Stimulated activated CD8-positive, alpha-beta memory T cell treated with anti-CD3 and anti-CD28 coated beads, Interleukin-7, amount 100 ng/mL, for 4 hours (primary cell): Measurements from ENCODE around the gene KRTAP19-7.

Source experiments
- DNase-seq, 2 donors: peaks; one replicate each; pipeline ENCODE4 v3.0.0-alpha.2; 2020; ENCODE audit warnings: low read depth in 2 of 2

Gene KRTAP19-7

GRCh38 chr21:30561264-30561895, at the start of gene KRTAP19-7:
KRTAP19-7 (minus strand) TSS chr21:30561314; CDS start chr21:30561289, 25 bp downstream.
- no peak for DNase-seq

DNA sequence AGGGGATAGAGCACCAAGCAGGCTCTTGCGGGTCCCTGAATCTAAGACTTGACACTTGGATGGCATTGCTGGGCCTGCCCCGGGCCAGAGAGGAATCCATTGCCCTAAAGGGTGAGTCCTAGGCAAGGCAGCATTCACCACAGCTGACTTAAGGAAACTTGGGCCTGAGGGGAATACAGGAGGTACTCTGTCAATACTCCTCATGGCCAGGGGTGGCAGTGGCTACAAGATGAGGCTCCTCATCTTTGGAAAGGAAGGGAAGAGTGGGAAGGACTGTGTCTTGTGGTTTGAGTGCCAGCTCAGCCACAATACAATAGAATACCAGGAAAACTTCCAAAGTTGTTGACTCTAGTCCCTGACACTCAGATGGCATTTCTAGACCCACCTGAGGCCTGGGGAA, 44.9 kb upstream of the KRTAP19-7 start:
- no peak for DNase-seq

DNA sequence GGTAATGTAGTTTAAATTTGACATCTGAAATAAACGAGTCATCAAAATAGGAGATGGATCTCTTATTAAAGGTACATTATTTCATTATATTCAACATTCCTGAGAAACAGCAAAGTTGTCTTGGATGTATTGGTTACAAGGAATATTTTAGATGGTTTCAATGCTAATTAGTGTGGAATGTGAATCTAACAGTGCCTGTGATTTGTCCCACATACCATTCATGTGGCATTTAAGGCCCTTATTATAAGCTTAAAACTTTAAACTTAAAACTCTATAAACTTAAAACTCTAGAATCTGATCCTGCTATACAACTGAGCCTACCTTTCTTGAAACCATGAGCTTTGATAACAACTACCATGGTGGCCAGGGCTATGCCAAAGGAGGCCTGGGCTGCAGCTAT, 39.7 kb upstream of the KRTAP19-7 start, which contains the start of gene KRTAP22-1:
Gene KRTAP22-1 (plus strand): TSS at position 301 of the 400 bp plus-strand sequence.
- DNase-seq = no peak

DNA sequence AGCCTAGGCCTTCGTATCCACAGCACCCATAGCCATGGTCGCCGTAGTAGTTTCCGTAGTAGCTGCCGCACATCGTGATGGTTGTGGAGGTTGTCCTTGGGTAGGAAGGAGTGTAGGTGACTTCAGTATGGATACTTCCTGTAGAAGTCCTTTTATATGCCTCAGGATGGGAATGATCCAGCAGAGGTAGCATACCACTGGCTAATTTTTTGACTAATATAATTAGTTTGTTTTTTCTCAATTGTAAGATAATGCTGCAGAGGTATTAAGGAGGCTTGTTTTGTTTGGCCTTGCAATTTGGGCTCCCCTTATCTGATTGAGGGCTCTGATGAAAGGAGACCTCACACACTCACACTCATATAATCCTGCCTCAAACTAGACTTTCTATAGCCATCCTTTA, 37.7 kb upstream of the KRTAP19-7 start, which contains the start of gene KRTAP6-2:
Gene KRTAP6-2 (minus strand): TSS at position 101 of the 400 bp plus-strand sequence. CDS start 28 bp downstream, at position 73.
- no peak for DNase-seq

GRCh38 chr21:30592140-30592539, 31.0 kb upstream of the KRTAP19-7 start, which contains the start of gene KRTAP6-3:
KRTAP6-3 (plus strand) TSS chr21:30592440; CDS start chr21:30592446, 6 bp downstream.
- DNase-seq = no peak

DNA sequence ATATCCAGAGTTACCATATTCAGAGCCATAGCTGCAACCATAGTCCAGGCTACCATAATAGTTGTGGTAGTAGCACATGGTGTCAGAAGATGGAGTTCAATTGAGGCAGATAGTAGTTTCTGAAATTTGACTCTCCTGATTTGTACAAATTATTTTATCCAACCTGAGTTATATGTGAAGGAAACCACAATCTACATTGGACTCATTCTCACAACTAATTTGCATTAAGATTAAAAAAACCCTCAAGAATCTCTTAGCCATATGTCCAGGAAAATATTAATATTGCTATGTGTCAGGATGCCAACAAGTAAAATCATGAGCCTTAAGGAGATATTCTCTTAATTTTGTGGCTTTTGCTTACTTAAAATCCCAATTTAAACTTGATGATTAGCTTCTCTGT, 29.2 kb upstream of the KRTAP19-7 start, which contains the start of gene KRTAP22-2:
Gene KRTAP22-2 (minus strand): TSS at position 101 of the 400 bp plus-strand sequence.
- no peak for DNase-seq

GRCh38 chr21:30582870-30583269, 21.8 kb upstream of the KRTAP19-7 start:
- DNase-seq = no peak

GRCh38 chr21:30580132-30580531, 19.0 kb upstream of the KRTAP19-7 start:
- no peak for DNase-seq

DNA sequence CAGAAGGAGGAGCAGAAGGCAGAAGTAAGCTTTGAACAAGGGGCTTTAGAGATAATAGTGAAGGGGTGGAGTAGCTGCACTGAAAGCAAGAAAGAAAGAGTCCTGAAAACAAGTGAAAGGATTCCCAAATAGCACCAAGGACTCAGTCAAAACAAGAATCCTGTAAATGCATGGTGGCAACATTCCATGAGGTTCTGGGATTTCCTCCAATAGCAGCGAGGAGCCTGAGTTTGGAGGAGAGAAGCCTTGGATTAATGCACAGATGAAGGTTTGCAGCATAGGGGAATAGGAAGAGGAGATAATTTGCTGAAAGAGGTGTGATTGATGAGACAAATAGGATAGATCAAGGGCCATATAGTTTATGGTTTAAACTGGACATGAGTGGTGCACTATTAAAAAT, 18.2 kb upstream of the KRTAP19-7 start:
- DNase-seq = no peak

DNA sequence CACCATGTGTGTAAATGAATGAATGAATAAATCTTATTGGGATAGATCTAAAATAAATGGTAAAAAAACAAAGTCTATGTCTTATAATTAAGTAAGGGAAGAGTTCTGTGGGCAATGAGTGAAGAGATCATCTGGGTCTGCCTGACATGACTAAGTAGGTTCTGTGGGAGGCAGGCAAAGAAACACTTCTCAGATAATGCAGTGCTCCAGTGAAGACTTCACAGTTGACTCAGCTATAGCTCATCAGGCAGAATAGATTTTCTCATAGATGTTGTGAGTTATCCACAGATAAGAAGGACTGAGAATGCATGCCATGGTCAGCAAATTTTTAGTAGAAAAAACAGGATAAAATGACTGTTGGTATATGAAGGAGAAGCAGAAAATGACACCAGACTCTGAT, 16.7 kb upstream of the KRTAP19-7 start:
- no peak for DNase-seq

DNA sequence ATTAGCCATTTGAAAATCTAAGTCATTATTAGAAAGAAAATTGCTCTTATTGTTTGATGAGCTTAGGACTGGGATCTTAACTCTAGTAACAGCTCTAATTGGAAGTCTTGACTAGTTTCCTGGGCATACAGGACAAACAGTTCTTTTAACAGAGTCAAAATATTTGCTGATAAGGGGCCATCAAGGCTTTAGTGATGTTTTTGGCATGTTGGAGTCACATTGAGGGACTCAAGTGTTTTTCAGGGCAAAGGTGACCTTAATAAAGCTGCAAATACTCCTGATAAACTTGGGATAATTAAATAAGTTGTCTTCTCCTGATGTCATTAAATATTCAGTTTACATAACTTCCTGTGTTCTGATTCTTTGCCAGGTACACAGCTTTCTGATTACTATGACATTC, 6.5 kb upstream of the KRTAP19-7 start:
- DNase-seq = no peak

DNA sequence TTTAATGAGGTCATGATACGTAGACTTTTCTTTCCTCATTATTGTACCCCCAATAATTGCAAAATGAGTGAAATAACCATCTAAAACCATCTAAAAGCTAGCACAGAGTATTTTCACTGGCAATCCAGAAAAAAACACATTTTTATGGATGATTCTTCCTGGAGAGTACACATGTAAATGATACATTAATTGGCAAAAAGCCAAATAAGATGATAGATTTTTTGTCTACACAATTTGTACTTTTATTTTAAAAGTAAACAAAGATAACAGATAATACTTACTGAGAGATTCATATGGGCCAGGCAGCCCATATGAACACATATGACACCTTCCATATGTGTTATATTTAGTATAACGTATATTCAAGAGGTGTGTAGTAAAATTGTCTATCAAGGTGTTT, 2.5 kb upstream of the KRTAP19-7 start:
- DNase-seq = no peak

DNA sequence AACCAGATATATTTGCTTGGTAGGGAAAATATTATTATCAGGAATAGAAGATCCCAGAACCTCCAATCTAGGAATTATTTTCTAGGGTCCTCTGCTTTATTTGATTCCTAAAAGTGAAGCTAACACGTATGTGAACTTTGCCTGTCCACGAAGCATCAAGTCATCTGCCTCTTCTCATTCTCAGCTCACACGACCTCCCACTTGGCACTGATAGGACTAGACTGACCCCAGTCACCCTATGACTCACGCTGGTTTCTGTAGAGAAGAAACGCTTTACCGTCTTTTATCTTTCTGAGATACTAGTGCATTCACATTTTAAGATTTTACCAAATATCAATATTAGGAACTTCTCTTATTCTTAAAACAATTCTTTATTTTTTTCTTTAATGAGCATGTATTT, 2.0 kb upstream of the KRTAP19-7 start:
- DNase-seq = no peak

GRCh38 chr21:30561957-30562356, 843 bp upstream of the KRTAP19-7 start:
- no peak for DNase-seq

- no peak for DNase-seq
Measured at GRCh38 chr21:30555095-30555494, 6.0 kb downstream of the KRTAP19-7 start.

GRCh38 chr21:30552782-30553181, 8.3 kb downstream of the KRTAP19-7 start:
- no peak for DNase-seq

- DNase-seq = no peak
Measured at GRCh38 chr21:30541764-30542163, 19.4 kb downstream of the KRTAP19-7 start, which contains the start of gene KRTAP19-6. KRTAP19-6 (minus strand) TSS chr21:30541864; CDS start chr21:30541833, 31 bp downstream.

DNA sequence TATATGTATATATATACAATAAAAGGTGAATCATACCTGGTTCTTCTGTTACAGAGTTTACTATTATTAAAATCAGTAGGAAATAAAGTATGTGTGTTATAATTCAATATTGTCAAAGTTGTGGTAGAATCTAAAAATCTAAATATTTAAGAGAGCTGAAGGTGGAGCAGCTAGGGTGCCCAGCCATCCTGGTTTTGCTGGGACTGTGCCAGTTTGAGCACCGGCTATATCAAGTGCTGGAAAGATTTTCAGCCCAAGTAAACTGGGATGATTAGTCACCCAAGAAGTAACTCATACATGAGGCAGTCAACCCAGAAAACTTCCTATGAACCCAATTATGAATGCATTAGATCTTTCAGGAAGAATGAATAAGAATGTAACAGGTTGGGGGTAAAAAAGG, 42.2 kb downstream of the KRTAP19-7 start:
- no peak for DNase-seq

DNA sequence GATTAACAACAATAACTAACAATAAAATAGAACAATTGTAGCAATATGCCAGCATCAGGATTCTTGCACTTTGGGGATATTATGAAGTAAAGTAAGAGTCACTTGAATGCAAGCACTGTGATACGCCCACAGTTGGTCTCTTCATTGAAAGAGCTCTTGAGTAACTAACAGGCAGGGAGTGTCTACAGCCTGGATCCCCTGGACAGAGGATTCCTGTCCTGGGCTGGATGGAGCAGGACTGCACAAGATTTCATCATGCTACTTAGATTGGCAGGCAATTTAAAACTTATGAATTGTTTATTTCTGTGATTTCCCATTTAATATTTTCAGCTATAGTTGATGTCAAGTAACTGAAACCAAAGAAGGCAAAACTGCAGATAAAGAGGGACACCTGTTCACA, 45.4 kb downstream of the KRTAP19-7 start:
- no peak for DNase-seq
